WERI-Rb-1 (cell line): Measurements from ENCODE around the gene DENND1A.

Experiments
- DNase-seq: peaks from one replicate; pipeline ENCODE4 v3.0.0-alpha.2; 2020
- H3K27ac ChIP-seq: fragments of 250-450 bp; sonication (Bioruptor Pico); 2 replicates; pipeline ENCODE4 v1.5.1; 2020; ENCODE audit warnings: mild to moderate bottlenecking, moderate library complexity
- H3K27me3 ChIP-seq: fragments of 250-450 bp; sonication (Bioruptor Pico); 2 replicates; pipeline ENCODE4 v1.5.1; 2021; ENCODE audit warnings: mild to moderate bottlenecking, low read depth, moderate library complexity; ENCODE audit not compliant: insufficient read depth, severe bottlenecking
- H3K36me3 ChIP-seq: fragments of 250-450 bp; sonication (Bioruptor Pico); 2 replicates; pipeline ENCODE4 v1.5.1; 2020; ENCODE audit warnings: mild to moderate bottlenecking, moderate library complexity
- H3K4me3 ChIP-seq: 2 replicates; pipeline ENCODE4 v1.5.1; 2011; ENCODE audit warnings: low read depth, mild to moderate bottlenecking, control low read depth, low read length
- H3K9me3 ChIP-seq: fragments of 250-450 bp; sonication (Bioruptor Pico); 2 replicates; pipeline ENCODE4 v1.5.1; 2021; ENCODE audit warnings: mild to moderate bottlenecking, moderate library complexity; ENCODE audit not compliant: severe bottlenecking
- CTCF ChIP-seq: IDR thresholded peaks from 2 replicates; pipeline ENCODE4 v1.5.1; 2011; ENCODE audit warnings: low read depth, mild to moderate bottlenecking, control low read depth, inconsistent platforms, low read length

Gene DENND1A

GRCh38 chr9:123725389-123725788, 204.5 kb downstream of the DENND1A start:
- H3K4me3 ChIP-seq, result no peak overlapping the region
- no peak for DNase-seq
- TF ChIP-seq CTCF, result no peak
- H3K9me3 ChIP-seq, result peaks cover 17% of the 10 kb centered on the region
- no peaks in the 10 kb centered on the region for H3K27me3 ChIP-seq
- H3K27ac ChIP-seq, result no peak overlapping the region
- H3K36me3 ChIP-seq, result no peaks in the 10 kb centered on the region

DNA sequence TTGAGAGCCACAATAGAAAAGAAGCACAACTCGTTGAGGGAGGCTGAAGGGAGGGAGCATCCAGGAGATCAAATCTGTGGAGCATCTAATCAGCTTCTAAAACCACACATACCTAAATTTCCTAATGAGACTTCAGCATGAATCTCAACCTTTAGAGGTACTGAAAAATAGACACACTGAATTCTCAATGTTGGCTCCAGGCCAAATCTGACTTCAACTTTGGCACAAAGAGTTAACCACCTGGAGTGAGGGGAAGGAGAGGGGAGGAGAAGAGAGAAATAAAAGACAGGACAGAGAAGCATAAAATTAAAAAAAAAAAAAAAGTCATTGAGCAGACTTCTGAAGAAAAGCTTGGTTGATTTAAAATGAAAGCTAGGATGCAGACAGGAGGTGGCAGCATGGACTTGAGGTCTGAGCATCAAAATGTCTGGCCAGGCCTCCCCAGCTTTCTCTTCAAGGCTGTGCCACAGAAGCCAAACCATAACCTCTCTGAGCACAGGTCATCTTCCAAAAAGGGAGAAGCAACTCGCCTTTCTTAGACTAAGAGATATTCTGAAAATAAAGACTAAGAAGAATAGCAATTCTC, 205.6 kb downstream of the DENND1A start:
- peaks cover 17% of the 10 kb centered on the region for H3K9me3 ChIP-seq
- no peaks in the 10 kb centered on the region for H3K27me3 ChIP-seq
- TF ChIP-seq CTCF, result peak; percentile 32; the same call in 1 of the 2 replicates
- peak; percentile 27 for DNase-seq
- H3K36me3 ChIP-seq, result no peaks in the 10 kb centered on the region
- no peak overlapping the region for H3K27ac ChIP-seq
- no peak overlapping the region for H3K4me3 ChIP-seq

DNA sequence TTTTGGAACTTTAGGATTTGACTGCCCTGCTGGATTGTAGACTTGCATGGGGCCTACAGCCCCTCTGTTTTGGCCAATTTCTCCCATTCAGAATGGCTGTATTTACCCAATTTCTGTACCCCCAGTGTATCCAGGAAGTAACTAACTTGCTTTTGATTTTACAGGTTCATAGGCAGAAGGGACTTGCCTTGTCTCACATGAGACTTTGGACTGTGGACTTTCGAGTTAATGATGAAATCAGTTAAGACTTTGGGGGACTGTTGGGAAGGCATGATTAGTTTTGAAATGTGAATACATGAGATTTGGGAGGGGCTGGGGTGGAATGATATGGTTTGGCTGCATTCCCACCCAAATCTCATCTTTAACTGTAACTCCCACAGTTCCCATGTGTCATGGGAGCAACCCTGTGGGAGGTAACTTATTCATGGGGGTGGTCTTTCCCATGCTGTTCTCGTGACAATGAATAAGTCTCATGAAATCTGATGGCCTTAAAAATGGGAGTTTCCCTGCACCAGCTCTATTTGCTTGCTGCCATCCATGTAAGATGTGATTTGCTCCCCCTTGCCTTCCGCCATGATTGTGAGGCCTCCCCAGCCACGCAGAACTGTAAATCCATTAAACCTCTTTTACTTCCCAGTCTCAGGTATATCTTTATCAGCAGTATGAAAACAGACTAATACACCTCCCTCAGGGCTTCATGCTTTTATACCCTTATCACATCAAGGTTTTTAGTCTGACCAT, 206.6 kb downstream of the DENND1A start:
- Histone ChIP-seq H3K27ac (no peak overlapping the region), H3K27me3 (no peaks in the 10 kb centered on the region), H3K36me3 (no peaks in the 10 kb centered on the region), H3K9me3 (peaks cover 17% of the 10 kb centered on the region), H3K4me3 (no peak overlapping the region)
- TF ChIP-seq CTCF, result no peak
- no peak for DNase-seq

DNA sequence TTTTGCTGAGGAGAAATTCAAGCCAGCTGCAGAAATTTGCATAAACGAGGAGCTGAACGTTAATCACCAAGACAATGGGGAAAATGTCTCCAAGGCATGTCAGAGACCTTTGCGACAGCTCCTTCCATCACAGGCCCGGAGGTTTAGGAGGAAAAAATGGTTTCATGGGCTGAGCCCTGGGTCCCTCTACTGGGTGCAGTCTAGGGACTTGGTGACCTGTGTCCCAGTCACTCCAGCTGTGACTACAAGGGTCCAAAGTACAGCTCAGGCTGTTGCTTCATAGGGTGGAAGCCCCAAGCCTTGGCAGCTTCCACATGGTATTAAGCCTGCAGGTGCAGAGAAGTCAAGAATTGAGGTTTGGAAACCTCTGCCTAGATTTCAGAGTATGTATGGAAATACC, 207.5 kb downstream of the DENND1A start:
- no peak overlapping the region for H3K4me3 ChIP-seq
- no peak for TF ChIP-seq CTCF
- H3K36me3 ChIP-seq, result no peaks in the 10 kb centered on the region
- H3K9me3 ChIP-seq, result peaks cover 17% of the 10 kb centered on the region
- H3K27me3 ChIP-seq, result no peaks in the 10 kb centered on the region
- no peak overlapping the region for H3K27ac ChIP-seq
- DNase-seq, result no peak

DNA sequence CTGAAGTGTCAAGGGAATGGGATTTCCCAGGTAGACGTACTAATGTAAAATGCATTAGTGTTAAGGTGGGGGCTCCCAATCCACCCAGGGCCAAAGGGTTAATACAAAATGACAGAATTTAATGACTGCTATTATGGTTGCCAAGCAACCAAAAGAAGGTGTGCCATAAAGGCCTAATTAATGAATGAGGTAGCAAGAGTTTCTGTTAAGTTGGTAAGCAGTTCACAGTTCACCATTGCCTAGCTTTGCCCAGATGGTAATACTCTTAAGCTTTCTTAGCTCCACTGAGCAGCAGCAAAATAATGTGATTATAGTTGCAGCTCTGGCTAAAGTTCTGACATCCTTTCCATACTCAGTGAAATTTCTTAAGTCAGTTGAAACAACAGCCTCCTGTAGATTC, 211.7 kb downstream of the DENND1A start:
- H3K36me3 ChIP-seq, result no peaks in the 10 kb centered on the region
- H3K4me3 ChIP-seq, result no peak overlapping the region
- no peaks in the 10 kb centered on the region for H3K27me3 ChIP-seq
- no peak for TF ChIP-seq CTCF
- DNase-seq, result peak; percentile 66
- peaks cover 13% of the 10 kb centered on the region for H3K9me3 ChIP-seq
- H3K27ac ChIP-seq, result peak overlapping the region; percentile 41
